Caco-2 (cell line): ENCODE results near the gene B4GAT1. TPM values are rescaled to one million over a fixed set of nuclear protein-coding genes. Genes with fewer than 3 reads are reported as not detected.

ENCODE experiments used
- BruUV-seq: library from RNA; stranded (reverse); fragments of 400-500 nt; replicated peaks from 2 replicates; lab custom pipeline; 2021; lab: Mats Ljungman, UMichigan
- CTCF ChIA-PET: fragments of 300-600 bp; sonication (Branson Sonifier 250); formaldehyde crosslinking; loops from one replicate; lab custom pipeline; 2022; ENCODE audit warnings: antibody characterized with exemption; lab: Charles Lee
- POLR2A ChIA-PET: fragments of 300-600 bp; sonication (Branson Sonifier 250); formaldehyde crosslinking; loops from one replicate; lab custom pipeline; 2022; ENCODE audit warnings: antibody characterized with exemption; lab: Charles Lee
- DNase-seq, 2 experiments: peaks; one replicate each; pipeline versions ENCODE4 v3.0.0 to v3.0.0-alpha.2; 2020 to 2022
- H3K27me3 ChIP-seq: replicated peaks from 2 replicates; pipeline ENCODE4 v1.6.0; 2011; ENCODE audit warnings: low read length; ENCODE audit not compliant: control insufficient read depth, insufficient read depth
- H3K36me3 ChIP-seq: 2 replicates; pipeline ENCODE4 v1.5.1; 2011; ENCODE audit warnings: low read length; ENCODE audit not compliant: control insufficient read depth, insufficient read depth
- H3K4me1 ChIP-seq: fragments of 250-450 bp; sonication (Bioruptor Pico); 2 replicates; pipeline ENCODE4 v1.5.1; 2020; ENCODE audit warnings: mild to moderate bottlenecking
- H3K4me3 ChIP-seq: 2 replicates; pipeline ENCODE4 v1.5.1; 2011; ENCODE audit warnings: low read depth, mild to moderate bottlenecking, control low read depth, low read length
- H3K9me3 ChIP-seq: fragments of 250-450 bp; sonication (Bioruptor Pico); 2 replicates; pipeline ENCODE4 v1.5.1; 2020; ENCODE audit warnings: mild to moderate bottlenecking, moderate library complexity
- H3K27ac Mint-ChIP-seq: one replicate; pipeline ENCODE4 v1.8.0; 2022; ENCODE audit warnings: mixed read lengths; ENCODE audit not compliant: unreplicated experiment
- H3K27me3 Mint-ChIP-seq: one replicate; pipeline ENCODE4 v1.8.0; 2022; ENCODE audit warnings: mixed read lengths; ENCODE audit not compliant: insufficient read depth, unreplicated experiment
- H3K36me3 Mint-ChIP-seq: one replicate; pipeline ENCODE4 v1.8.0; 2022; ENCODE audit warnings: mild to moderate bottlenecking, mixed read lengths; ENCODE audit not compliant: insufficient read depth, unreplicated experiment
- H3K4me1 Mint-ChIP-seq: one replicate; pipeline ENCODE4 v1.8.0; 2022; ENCODE audit warnings: low read depth, mixed read lengths; ENCODE audit not compliant: unreplicated experiment
- H3K4me3 Mint-ChIP-seq: one replicate; pipeline ENCODE4 v1.8.0; 2022; ENCODE audit warnings: mild to moderate bottlenecking, moderate library complexity, mixed read lengths; ENCODE audit not compliant: unreplicated experiment
- H3K9me3 Mint-ChIP-seq: one replicate; pipeline ENCODE4 v1.8.0; 2022; ENCODE audit warnings: mixed read lengths; ENCODE audit not compliant: unreplicated experiment
- intact Hi-C: fragments of 100-400 bp; cut with micrococcal nuclease; formaldehyde crosslinking; loops from one replicate; pipeline ENCODE4 v1.10.0; 2022; ENCODE audit not compliant: unreplicated experiment
- total RNA-seq: library from RNA; stranded (reverse); gene quantifications from 2 replicates; pipeline ENCODE4 v1.2.3, GENCODE V29; 2022
- TF ChIP-seq, protein P1 (sequence below), 2 experiments: fragments of 200-600 bp in 1 of 2; IDR thresholded peaks; 1 replicate in 1 of 2; 2 replicates in 1 of 2; pipeline versions ENCODE4 v1.5.1 to v1.8.0; 2011 to 2022; ENCODE audit warnings: antibody characterized with exemption in 1 of 2, control low read depth in 1 of 2, inconsistent platforms in 1 of 2, low read depth in 1 of 2, low read length in 1 of 2, mild to moderate bottlenecking in 1 of 2, moderate library complexity in 1 of 2; ENCODE audit not compliant: insufficient read depth in 1 of 2, severe bottlenecking in 1 of 2, unreplicated experiment in 1 of 2

Gene B4GAT1
- total RNA-seq, 1 experiment from 2014 or later, result 23.0 TPM

DNA sequence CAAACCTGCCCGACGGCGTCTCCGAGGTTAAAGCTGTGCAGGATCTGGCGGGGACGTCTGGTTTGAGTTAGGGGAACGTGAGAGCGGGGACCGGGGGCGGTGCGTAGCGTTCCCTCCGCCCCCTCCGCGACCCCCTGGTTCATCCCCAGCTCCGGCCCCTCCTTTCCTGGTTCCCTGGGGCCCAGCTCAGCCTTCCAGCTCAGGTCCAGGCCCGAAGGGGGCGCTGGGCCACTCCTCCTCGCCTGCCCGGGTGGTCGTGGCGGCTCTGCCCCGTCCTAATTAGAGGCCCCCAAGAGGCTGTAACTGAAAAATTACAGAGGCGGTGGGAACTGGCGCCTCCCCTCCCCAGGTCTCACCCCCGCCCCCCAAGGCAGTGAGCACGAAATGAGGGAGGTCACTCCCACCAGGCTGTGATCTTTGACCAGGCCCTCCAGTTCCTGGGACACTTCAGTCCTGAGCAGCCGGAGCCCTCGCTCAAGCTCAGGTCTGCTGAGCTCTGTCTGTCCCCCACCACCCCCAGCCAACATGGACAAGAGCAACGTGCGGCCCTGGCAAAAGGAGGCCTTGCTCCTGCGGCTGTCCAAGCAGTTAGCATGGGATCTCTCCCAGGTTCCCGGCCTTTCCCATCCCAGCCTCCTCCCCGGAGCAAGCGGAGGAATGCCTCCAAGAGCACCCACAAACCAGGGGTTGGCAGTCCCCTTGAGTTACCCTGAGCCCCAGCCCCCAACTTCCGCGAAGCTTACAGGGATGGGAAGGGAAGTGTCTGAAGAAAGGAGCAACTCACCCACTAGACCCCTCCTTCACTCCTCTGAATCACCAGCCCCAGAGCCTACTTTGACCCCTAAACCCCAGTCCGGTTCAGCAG is 33.9 kb downstream of the B4GAT1 start:
- ChIA-PET CTCF (interaction anchor here (0.5 to 3.4 kb wide), 23 partner anchors 9 to 428 kb away, joined by 3 to 90 read pairs (median 5); partner anchors contain the start of genes MRPL11, RAB1B, RIN1 and SLC29A2), POLR2A (interaction anchor here (0.5 to 2.3 kb wide), 8 partner anchors 16 to 425 kb away, joined by 3 to 34 read pairs (median 6); partner anchors contain the start of genes BANF1, BRMS1, EIF1AD and FIBP)
- peak overlapping the region; percentile 87 for H3K4me3 Mint-ChIP-seq
- no peaks in the 10 kb centered on the region for H3K36me3 ChIP-seq
- intact Hi-C loops, result loop anchor here (2.0 kb wide), 1 partner anchor 31 kb away; the partner anchor contains the start of gene BRMS1
- peaks cover 17% of the 10 kb centered on the region for H3K36me3 Mint-ChIP-seq
- H3K27ac Mint-ChIP-seq, result peak overlapping the region; percentile 91
- H3K4me1 Mint-ChIP-seq, result peaks cover 4% of the 10 kb centered on the region
- H3K9me3 Mint-ChIP-seq, result peaks cover under 1% of the 10 kb centered on the region
- peaks cover 26% of the 10 kb centered on the region for H3K4me1 ChIP-seq
- H3K9me3 ChIP-seq, result no peaks in the 10 kb centered on the region
- peak overlapping the region; percentile 26 for H3K4me3 ChIP-seq
- DNase-seq, result peak in 1 of 2 experiments; percentile 40
- H3K27me3 Mint-ChIP-seq, result no peaks in the 10 kb centered on the region
- TF ChIP-seq, protein P1, sequence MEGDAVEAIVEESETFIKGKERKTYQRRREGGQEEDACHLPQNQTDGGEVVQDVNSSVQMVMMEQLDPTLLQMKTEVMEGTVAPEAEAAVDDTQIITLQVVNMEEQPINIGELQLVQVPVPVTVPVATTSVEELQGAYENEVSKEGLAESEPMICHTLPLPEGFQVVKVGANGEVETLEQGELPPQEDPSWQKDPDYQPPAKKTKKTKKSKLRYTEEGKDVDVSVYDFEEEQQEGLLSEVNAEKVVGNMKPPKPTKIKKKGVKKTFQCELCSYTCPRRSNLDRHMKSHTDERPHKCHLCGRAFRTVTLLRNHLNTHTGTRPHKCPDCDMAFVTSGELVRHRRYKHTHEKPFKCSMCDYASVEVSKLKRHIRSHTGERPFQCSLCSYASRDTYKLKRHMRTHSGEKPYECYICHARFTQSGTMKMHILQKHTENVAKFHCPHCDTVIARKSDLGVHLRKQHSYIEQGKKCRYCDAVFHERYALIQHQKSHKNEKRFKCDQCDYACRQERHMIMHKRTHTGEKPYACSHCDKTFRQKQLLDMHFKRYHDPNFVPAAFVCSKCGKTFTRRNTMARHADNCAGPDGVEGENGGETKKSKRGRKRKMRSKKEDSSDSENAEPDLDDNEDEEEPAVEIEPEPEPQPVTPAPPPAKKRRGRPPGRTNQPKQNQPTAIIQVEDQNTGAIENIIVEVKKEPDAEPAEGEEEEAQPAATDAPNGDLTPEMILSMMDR (IDR thresholded peaks at IDR 0.05; ENCODE audit: insufficient read depth in 1 of 2, low read depth in 1 of 2, low read length in 1 of 2, severe bottlenecking in 1 of 2, unreplicated experiment in 1 of 2), result peak in 1 of 2 experiments; percentile 19
- BruUV-seq, result no TSS peak
- no peaks in the 10 kb centered on the region for H3K27me3 ChIP-seq

DNA sequence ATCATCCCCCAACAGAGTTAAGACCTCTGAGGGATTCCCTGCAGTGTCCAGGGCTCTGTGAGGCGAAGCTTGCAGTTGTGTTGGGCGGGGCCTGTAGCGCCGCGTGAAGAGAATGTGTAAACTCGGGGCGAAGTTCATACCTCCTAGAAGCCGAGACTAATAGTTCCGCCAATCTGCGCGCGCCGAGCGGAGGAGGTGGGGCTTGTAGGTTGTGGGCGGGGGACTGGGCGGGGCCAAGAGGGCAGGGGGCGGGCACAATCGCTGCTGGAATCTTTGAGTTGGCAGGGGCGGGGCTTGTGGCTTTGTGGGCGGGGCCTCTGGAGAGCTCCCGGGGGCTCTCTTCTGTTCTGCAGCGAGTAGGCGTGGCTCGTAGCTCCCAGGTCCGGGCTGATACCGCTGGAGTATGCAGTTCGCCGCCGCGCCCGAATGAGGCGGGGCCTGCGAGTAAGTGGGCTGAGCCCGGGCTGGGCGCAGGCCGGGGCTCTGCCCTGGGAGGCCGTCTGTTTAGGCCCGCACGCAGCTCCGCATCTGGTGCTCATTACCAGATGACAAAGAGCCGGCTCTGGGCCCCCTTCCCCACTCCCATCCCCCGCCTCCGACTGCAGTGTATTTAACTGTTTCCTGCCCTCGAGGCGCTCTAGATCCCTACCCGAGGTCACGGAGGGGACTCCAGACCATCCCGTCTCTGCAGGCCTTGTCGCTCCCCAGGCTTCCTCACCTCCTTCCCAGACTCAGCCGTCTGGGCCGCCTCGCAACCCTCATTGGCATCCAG is 34.7 kb downstream of the B4GAT1 start:
- Histone ChIP-seq H3K4me3 (peak overlapping the region; percentile 52), H3K4me1 (peaks cover 18% of the 10 kb centered on the region), H3K36me3 (no peaks in the 10 kb centered on the region), H3K27me3 (no peaks in the 10 kb centered on the region), H3K9me3 (no peaks in the 10 kb centered on the region)
- Mint-ChIP-seq H3K4me3 (peak overlapping the region; percentile 87), H3K36me3 (peaks cover 17% of the 10 kb centered on the region), H3K4me1 (no peaks in the 10 kb centered on the region), H3K27me3 (no peaks in the 10 kb centered on the region), H3K27ac (peak overlapping the region; percentile 91), H3K9me3 (no peaks in the 10 kb centered on the region)
- ChIA-PET POLR2A (interaction anchor here (0.5 to 2.3 kb wide), 10 partner anchors 17 to 425 kb away, joined by 3 to 34 read pairs (median 4); partner anchors contain the start of genes BANF1, BRMS1, EIF1AD and FIBP), CTCF (interaction anchor here (0.5 to 3.4 kb wide), 35 partner anchors 9 to 428 kb away, joined by 3 to 90 read pairs (median 4); partner anchors contain the start of genes BRMS1, DPP3, FIBP and MRPL11)
- TF ChIP-seq, protein P1 (IDR thresholded peaks at IDR 0.05; ENCODE audit: insufficient read depth in 1 of 2, low read depth in 1 of 2, low read length in 1 of 2, severe bottlenecking in 1 of 2, unreplicated experiment in 1 of 2), result no peak
- peak; percentile 98 to 99 for DNase-seq
- intact Hi-C loops, result loop anchor here (1.0 to 2.0 kb wide), 5 partner anchors 16 to 77 kb away; partner anchors contain the start of genes BRMS1, RAB1B and RIN1
- no TSS peak for BruUV-seq
